Effector memory CD4-positive, alpha-beta T cell (primary cell): ENCODE results near the gene TMPRSS9.
"Not testable (repeated sequence)": the region's sequence is repeated elsewhere in the genome, so short reads cannot be mapped to it uniquely, and the experiment has no call there.

Experiments
- DNase-seq, 3 donors: peaks; one replicate each; pipeline ENCODE4 v3.0.0-alpha.2; 2020
- H3K27ac ChIP-seq: 2 replicates; pipeline ENCODE4 v1.7.0; 2013; ENCODE audit warnings: mild to moderate bottlenecking, low read length, moderate library complexity; ENCODE audit not compliant: insufficient read depth, poor library complexity, severe bottlenecking
- H3K27me3 ChIP-seq: replicated peaks from 2 replicates; pipeline ENCODE4 v1.7.0; 2013; ENCODE audit warnings: mild to moderate bottlenecking, low read length; ENCODE audit not compliant: insufficient read depth, control insufficient read depth, poor library complexity, severe bottlenecking
- H3K36me3 ChIP-seq: 2 replicates; pipeline ENCODE4 v1.7.0; 2013; ENCODE audit warnings: mild to moderate bottlenecking, low read length, moderate library complexity; ENCODE audit not compliant: control insufficient read depth, insufficient read depth
- H3K4me1 ChIP-seq: 2 replicates; pipeline ENCODE4 v1.7.0; 2013; ENCODE audit warnings: low read length, mild to moderate bottlenecking; ENCODE audit not compliant: control insufficient read depth, insufficient read depth, poor library complexity, severe bottlenecking
- H3K4me3 ChIP-seq: 2 replicates; pipeline ENCODE4 v1.7.0; 2013; ENCODE audit warnings: low read length, low read depth, mild to moderate bottlenecking; ENCODE audit not compliant: insufficient read depth, poor library complexity, severe bottlenecking
- H3K9me3 ChIP-seq: 2 replicates; pipeline ENCODE4 v1.7.0; 2013; ENCODE audit warnings: mild to moderate bottlenecking, low read length, moderate library complexity; ENCODE audit not compliant: control insufficient read depth

TMPRSS9 gene

DNA sequence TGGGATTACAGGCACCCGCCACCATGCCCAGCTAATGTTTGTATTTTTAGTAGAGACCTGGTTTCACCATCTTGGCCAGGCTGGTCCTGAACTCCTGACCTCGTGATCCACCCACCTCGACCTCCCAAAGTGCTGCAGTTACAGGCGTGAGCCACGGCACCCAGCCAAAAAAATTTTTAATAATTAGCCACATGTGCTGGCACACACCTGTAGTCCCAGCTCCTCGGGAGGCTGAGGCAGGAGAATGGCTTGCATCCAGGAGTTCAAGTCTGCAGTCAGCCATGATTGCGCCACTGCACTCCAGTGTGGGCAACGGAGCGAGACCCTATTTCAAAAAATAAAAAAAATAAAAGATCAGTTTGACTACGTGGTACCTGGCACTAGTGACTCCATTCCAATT, 98.7 kb downstream of the TMPRSS9 start:
- H3K27ac ChIP-seq, H3K36me3 ChIP-seq, DNase-seq, H3K4me3 ChIP-seq, H3K9me3 ChIP-seq, H3K27me3 ChIP-seq: not testable (repeated sequence)
- H3K4me1 ChIP-seq = peaks cover 22% of the 10 kb centered on the region

DNA sequence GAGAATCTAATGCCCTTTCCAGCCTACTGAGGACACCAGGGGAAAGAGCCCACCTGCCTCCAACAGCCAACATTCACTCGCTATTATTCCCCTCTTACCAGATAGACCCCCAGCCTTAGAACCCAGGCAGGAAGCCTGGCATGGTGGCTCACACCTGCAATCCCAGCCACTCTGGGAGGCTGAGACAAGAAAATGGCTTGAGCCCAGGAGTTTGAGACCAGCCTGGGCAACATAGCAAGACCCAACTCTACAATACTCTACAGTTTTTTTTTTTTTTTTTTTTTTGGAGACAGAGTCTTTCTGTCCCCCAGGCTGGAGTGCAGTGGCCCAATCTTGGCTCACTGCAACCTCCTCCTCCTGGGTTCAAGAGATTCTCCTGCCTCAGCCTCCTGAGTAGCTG, 100.2 kb downstream of the TMPRSS9 start:
- Histone ChIP-seq H3K4me3 (no peak overlapping the region), H3K9me3 (no peaks in the 10 kb centered on the region), H3K27ac (no peak overlapping the region), H3K36me3 (no peaks in the 10 kb centered on the region), H3K4me1 (peaks cover 19% of the 10 kb centered on the region), H3K27me3 (no peaks in the 10 kb centered on the region)
- DNase-seq = no peak

DNA sequence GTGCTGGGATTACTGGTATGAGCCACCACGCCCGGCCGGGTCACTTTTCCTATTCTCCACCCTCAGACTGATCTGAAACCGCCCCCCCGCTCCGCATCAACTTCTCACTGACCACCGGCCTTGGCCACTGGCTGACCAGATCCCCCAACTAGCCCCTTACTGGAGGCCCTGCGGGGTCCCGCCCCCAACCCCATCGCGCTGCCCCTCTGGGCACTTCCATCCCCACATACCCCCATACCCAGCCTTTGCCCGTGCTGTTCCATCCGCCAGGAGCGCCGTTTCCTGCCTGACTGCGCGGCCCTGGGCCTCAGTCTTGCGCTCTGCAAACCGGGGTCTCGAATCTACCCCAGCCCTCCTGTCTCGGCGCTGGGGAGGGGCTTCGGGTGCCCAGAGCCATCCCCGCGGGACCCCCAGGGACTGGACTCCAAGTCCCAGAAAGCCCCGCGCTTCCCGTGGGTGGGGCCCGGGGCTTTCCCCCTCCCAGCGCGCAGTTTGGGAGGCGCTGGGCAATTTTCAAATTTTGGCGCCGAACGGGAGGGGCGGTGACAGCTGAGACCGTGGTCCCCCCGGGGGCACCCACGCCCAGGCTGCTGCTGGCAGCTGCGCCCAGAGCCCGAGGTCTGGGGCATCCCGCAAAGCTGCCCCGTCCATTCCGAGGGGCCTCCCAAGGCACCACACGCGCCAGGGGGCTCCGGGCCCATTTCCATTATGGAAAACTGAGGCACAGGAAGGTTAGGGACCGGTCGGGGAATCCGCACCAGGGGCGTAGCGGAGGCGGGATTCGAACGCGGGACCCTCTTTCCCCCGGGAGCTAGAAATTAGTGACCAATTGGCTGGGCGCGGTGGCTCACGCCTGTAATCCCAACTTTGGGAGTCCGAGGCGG, 101.9 kb downstream of the TMPRSS9 start:
- peaks cover 9% of the 10 kb centered on the region for H3K4me1 ChIP-seq
- peak in 1 of 3 donors; percentile 21 for DNase-seq
- H3K9me3 ChIP-seq = no peaks in the 10 kb centered on the region
- H3K4me3 ChIP-seq = peak overlapping the region; percentile 69
- H3K27me3 ChIP-seq = no peaks in the 10 kb centered on the region
- no peaks in the 10 kb centered on the region for H3K36me3 ChIP-seq
- no peak overlapping the region for H3K27ac ChIP-seq

DNA sequence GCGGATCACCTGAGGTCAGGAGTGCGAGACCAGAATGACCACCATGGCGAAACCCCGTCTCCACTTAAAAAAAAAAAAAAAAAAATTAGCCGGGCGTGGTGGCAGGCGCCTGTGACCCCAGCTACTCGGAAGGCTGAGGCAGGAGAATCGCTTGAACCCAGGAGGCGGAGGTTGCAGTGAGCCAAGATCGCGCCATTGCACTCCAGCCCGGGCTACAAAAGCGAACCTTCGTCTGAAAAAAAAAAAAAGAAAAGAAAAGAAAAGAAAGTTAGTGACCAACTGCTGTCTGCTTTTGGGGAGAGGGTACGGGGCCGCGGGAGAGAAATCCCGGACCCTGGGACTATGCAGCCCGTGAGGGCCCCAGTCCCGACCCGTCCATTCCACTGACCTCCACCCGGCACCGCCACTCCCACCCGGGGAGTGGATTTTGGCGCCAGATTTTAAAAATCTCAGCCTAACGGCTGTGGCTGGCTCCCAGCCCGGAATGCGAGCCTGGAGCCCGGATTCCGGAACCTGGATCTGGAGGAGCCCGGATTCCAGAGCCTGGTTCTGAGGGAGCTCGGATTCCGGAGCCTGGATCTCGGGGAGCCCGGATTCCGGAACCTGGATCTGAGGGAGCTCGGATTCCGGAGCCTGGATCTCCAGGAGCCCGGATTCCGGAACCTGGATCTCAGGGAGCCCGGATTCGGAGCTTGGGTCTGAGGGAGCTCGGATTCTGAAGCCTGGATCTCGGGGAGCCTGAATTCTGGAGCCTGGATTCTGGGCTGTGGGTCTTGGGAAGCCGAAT, 102.8 kb downstream of the TMPRSS9 start:
- DNase-seq = no peak
- Histone ChIP-seq H3K36me3 (no peaks in the 10 kb centered on the region), H3K4me1 (peaks cover 9% of the 10 kb centered on the region), H3K27me3 (no peaks in the 10 kb centered on the region), H3K4me3 (no peak overlapping the region), H3K9me3 (no peaks in the 10 kb centered on the region), H3K27ac (no peak overlapping the region)

- not testable (repeated sequence) for H3K4me1 ChIP-seq, H3K27ac ChIP-seq, H3K9me3 ChIP-seq, DNase-seq, H3K36me3 ChIP-seq, H3K27me3 ChIP-seq, H3K4me3 ChIP-seq
These were observed 103.6 kb downstream of the TMPRSS9 start for GRCh38 chr19:2463694-2464093.

DNA sequence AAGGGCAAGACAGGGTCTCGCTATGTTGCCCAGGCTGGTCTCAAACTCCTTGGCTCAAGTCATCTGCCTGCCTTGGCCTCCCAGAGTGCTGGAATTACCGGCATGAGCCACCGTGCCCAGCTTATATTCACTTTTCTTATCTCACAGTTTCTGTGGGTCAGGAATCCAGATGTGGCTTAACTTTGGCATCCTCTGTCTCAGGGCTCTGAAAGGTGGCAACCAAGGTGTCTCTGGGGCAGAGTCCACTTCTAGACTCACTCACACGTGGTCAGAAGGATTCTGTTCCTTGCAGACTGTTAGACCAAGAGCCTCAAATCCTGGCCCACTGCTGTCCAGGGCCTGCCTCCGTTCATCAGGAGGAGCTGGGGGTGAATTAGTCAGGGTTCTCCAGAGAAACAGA, 104.3 kb downstream of the TMPRSS9 start:
- Histone ChIP-seq H3K27me3 (no peaks in the 10 kb centered on the region), H3K27ac (no peak overlapping the region), H3K4me3 (no peak overlapping the region), H3K36me3 (no peaks in the 10 kb centered on the region), H3K9me3 (no peaks in the 10 kb centered on the region), H3K4me1 (peaks cover 9% of the 10 kb centered on the region)
- DNase-seq = no peak

DNA sequence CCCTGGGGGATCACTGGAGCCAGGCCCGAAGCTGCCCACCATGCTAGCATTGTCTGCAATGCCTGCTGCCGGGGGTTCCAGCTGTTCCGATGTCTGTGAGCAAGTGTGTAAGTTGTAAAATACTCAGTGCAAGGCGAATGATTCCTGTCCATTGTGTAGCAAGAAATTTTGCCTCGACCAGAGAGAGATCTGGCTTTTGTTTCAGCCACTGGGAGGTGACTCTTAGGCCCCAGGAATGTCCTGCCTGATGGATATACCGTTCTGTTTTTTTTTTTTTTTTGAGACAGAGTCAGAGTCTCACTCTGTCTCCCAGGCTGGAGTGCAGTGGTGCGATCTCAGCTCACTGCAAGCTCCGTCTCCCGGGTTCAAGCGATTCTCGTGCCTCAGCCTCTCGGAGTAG, 108.5 kb downstream of the TMPRSS9 start:
- no peaks in the 10 kb centered on the region for H3K9me3 ChIP-seq
- no peak for DNase-seq
- H3K27ac ChIP-seq = no peak overlapping the region
- H3K4me3 ChIP-seq = no peak overlapping the region
- H3K36me3 ChIP-seq = no peaks in the 10 kb centered on the region
- H3K4me1 ChIP-seq = no peaks in the 10 kb centered on the region
- H3K27me3 ChIP-seq = no peaks in the 10 kb centered on the region

DNA sequence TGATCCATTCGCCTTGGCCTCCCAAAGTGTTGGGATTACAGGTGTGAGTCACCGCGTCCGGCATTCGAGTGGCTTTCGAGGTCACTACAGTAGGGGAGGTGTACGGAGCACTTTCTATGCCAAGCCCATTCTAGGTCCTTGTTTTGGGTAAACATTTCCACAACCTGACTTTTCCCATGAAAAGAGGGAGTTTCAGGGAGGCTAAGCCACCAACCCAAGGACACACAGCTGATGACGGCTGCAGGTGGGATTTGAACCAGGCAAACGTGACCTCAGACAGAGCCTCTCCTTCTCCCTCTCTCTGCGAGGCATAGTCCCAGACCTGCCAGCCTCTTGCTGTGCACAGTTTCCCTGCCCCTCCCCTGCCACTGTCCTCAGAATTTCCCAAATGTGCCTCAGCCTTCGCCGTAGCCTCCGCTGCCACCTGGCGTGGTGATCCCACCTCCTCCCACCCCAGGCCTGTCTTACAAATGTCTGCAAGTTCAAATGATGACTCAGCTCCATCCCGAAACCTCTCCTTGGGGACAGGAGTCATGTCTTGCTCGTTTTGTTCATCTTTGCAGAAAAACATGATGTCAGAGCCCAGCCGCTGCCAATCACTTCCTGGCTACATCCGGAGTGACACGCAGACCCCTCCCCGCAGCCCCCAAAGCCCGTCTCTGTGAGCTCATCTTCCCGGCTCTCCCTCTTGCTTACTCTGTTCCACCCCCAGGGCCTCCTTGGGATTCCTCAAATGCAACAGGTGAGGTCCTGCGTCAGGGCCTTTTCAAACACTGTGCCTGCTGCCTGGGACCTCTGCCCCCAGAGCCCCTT, 109.2 kb downstream of the TMPRSS9 start:
- H3K36me3 ChIP-seq = no peaks in the 10 kb centered on the region

DNA sequence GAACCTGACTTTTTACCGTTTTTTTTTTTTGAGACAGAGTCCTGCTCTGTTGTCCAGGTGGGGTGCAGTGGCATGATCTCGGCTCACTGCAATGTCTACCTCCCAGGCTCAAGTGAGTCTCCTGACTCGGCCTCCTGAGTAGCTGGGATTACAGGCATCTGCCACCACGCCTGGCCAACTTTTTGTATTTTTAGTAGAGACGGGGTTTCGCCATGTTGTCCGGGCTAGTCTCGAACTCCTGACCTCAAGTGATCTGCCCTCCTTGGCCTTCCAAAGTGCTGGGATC, 109.8 kb downstream of the TMPRSS9 start:
- DNase-seq, H3K27me3 ChIP-seq, H3K36me3 ChIP-seq, H3K4me3 ChIP-seq, H3K9me3 ChIP-seq, H3K27ac ChIP-seq, H3K4me1 ChIP-seq: not testable (repeated sequence)

More for the DNA sequence above, 109.2 kb downstream of the TMPRSS9 start:
- Histone ChIP-seq H3K9me3 (no peaks in the 10 kb centered on the region), H3K27me3 (no peaks in the 10 kb centered on the region), H3K4me3 (no peak overlapping the region), H3K4me1 (no peaks in the 10 kb centered on the region), H3K27ac (no peak overlapping the region)
- DNase-seq = no peak
